B cell (primary cell): ENCODE measurements around the gene ATG7.

Source experiments
- EZH2 ChIP-seq: IDR thresholded peaks from 2 replicates; pipeline ENCODE4 v1.6.1; 2012; ENCODE audit warnings: borderline replicate concordance, low read depth, mild to moderate bottlenecking, moderate library complexity, low read length; ENCODE audit not compliant: insufficient read depth, poor library complexity, severe bottlenecking
- TF ChIP-seq, protein P1 (sequence below): fragments of 200-600 bp; IDR thresholded peaks from one replicate; pipeline ENCODE4 v1.8.0; 2022; ENCODE audit warnings: antibody characterized with exemption, mild to moderate bottlenecking

DNA sequence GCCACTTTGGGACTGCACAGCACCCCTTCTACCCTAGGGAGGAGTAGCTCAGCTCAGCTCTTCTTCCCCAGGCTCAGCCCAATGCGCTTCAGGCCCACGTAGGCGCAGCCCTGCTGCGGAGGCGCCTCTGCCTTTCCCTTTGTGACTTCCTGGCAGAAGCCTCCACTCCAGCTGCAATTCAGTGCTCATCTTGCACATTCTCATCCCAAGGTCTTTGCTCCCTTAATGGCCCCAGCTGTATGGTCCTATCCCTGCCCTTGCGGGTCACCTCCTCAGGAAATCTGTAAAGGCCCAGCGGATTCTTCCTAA lies 262.6 kb downstream of the ATG7 start:
- TF ChIP-seq, protein P1, sequence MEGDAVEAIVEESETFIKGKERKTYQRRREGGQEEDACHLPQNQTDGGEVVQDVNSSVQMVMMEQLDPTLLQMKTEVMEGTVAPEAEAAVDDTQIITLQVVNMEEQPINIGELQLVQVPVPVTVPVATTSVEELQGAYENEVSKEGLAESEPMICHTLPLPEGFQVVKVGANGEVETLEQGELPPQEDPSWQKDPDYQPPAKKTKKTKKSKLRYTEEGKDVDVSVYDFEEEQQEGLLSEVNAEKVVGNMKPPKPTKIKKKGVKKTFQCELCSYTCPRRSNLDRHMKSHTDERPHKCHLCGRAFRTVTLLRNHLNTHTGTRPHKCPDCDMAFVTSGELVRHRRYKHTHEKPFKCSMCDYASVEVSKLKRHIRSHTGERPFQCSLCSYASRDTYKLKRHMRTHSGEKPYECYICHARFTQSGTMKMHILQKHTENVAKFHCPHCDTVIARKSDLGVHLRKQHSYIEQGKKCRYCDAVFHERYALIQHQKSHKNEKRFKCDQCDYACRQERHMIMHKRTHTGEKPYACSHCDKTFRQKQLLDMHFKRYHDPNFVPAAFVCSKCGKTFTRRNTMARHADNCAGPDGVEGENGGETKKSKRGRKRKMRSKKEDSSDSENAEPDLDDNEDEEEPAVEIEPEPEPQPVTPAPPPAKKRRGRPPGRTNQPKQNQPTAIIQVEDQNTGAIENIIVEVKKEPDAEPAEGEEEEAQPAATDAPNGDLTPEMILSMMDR: no peak
- no peak for TF ChIP-seq EZH2
